ENCODE results near the gene RELL1. TPM values are rescaled to one million over a fixed set of nuclear protein-coding genes. Genes with fewer than 3 reads are reported as not detected.

RELL1 gene
- total RNA-seq (2.7 and 3.2 TPM in 2 replicates), polyA plus RNA-seq (0.64 and 1.4 TPM in 2 replicates), polyA minus RNA-seq (2.1 and 8.7 TPM in 2 replicates)
- 3.1 TPM for total RNA-seq (2013)

- H3K4me3 ChIP-seq (ENCODE audit: control extremely low read depth in 1 of 5, extremely low read depth in 1 of 5, insufficient read depth in 1 of 5, low read depth in 2 of 5, low read length in 4 of 5), result peak within 1 kb of the TSS; percentile 66 to 86 (median 81)
- peaks cover 31% of the 10 kb centered on the region in 2 donors for H3K4me1 ChIP-seq (ENCODE audit: control insufficient read depth in 2 of 2, insufficient read depth in 2 of 2, low read length in 2 of 2)
- DNase-seq (peak; percentile 96), ATAC-seq (ENCODE audit: low read depth) (peak; percentile 85)
- Mint-ChIP-seq H3K27me3 (peaks cover 12% of the 10 kb centered on the region), H3K4me3 (peak within 1 kb of the TSS; percentile 92), H3K4me1 (peaks cover 31% of the 10 kb centered on the region), H3K9me3 (ENCODE audit: insufficient read depth) (no peaks in the 10 kb centered on the region), H3K27ac (peak within 1 kb of the TSS; percentile 89)
- H3K9me3 ChIP-seq (ENCODE audit: control extremely low read depth in 1 of 3, control insufficient read depth in 2 of 3, insufficient read depth in 1 of 3, low read length in 2 of 3), result no peaks in the 10 kb centered on the region
- intact Hi-C loops (cut with micrococcal nuclease), result loop anchor here (1.0 to 10.0 kb wide), 9 partner anchors 61 to 1442 kb away; partner anchors contain the start of genes ARAP2, KLF3 and PGM2
- ChIA-PET CTCF (interaction anchor here (0.6 kb wide), 1 partner anchor 85 kb away, joined by 5 read pairs; no protein-coding TSS in a partner anchor), POLR2A (no interaction called here)
- WGBS (ENCODE audit: insufficient coverage), result under 1% methylated on average over 55 of the region's 58 CpGs
- peak within 1 kb of the TSS; percentile 94 for H2AFZ ChIP-seq (ENCODE audit: insufficient read depth, low read depth, low read length, poor library complexity, severe bottlenecking)
- H3K79me2 ChIP-seq (ENCODE audit: control insufficient read depth, insufficient read depth, low read length), result no peaks in the 10 kb centered on the region
- no peak for TF ChIP-seq CTCF (IDR thresholded peaks at IDR 0.05)
- no peak for TF ChIP-seq EZH2 (IDR thresholded peaks at IDR 0.05; ENCODE audit: borderline replicate concordance, insufficient read depth, low read depth, low read length, poor library complexity, severe bottlenecking)
- H3K4me2 ChIP-seq (replicated peaks; ENCODE audit: low read depth, low read length, poor library complexity, severe bottlenecking), result peak within 1 kb of the TSS; percentile 99
- peak within 1 kb of the TSS; percentile 82 for H3K9ac ChIP-seq (ENCODE audit: low read length)
- H4K20me1 ChIP-seq (ENCODE audit: control insufficient read depth, insufficient read depth, low read length, poor library complexity, severe bottlenecking), result peaks cover 6% of the 10 kb centered on the region
- peaks cover 0 to 12% (median 4%) of the 10 kb centered on the region in 4 experiments for H3K27me3 ChIP-seq (replicated peaks in 1 of 4; ENCODE audit: control extremely low read depth in 1 of 4, control insufficient read depth in 3 of 4, insufficient read depth in 4 of 4, low read length in 3 of 4)
- H3K36me3 ChIP-seq (replicated peaks in 1 of 2; ENCODE audit: control extremely low read depth in 1 of 2, control insufficient read depth in 1 of 2, extremely low read depth in 1 of 2, insufficient read depth in 2 of 2, low read length in 1 of 2), result no peaks in the 10 kb centered on the region
- H3K27ac ChIP-seq (ENCODE audit: low read length in 2 of 2), result peak within 1 kb of the TSS; percentile 45 to 70
Observed at GRCh38 chr4:37686373-37687193, at the start of gene RELL1. Gene RELL1 (minus strand): TSS chr4:37686376. CDS start chr4:37686287, 89 bp downstream.

GRCh38 chr4:37735578-37735977, 49.4 kb upstream of the RELL1 start:
- no peak overlapping the region for H3K27ac ChIP-seq (ENCODE audit: low read length in 2 of 2)
- H3K27me3 Mint-ChIP-seq, result peaks cover 4% of the 10 kb centered on the region
- no peak overlapping the region for H2AFZ ChIP-seq (ENCODE audit: insufficient read depth, low read depth, low read length, poor library complexity, severe bottlenecking)
- CTCF ChIA-PET, result no interaction called here
- H3K4me1 ChIP-seq (ENCODE audit: control insufficient read depth in 2 of 2, insufficient read depth in 2 of 2, low read length in 2 of 2), result peaks cover 0 to 3% of the 10 kb centered on the region in 2 donors
- WGBS (ENCODE audit: insufficient coverage), result 38% methylated on average over 5 of the region's 5 CpGs
- ATAC-seq (ENCODE audit: low read depth) (no peak), DNase-seq (no peak)
- H3K79me2 ChIP-seq (ENCODE audit: control insufficient read depth, insufficient read depth, low read length), result no peaks in the 10 kb centered on the region
- H4K20me1 ChIP-seq (ENCODE audit: control insufficient read depth, insufficient read depth, low read length, poor library complexity, severe bottlenecking), result no peaks in the 10 kb centered on the region
- H3K4me1 Mint-ChIP-seq, result peaks cover 3% of the 10 kb centered on the region
- POLR2A ChIA-PET, result no interaction called here
- no peaks in the 10 kb centered on the region for H3K36me3 ChIP-seq (replicated peaks in 1 of 2; ENCODE audit: control extremely low read depth in 1 of 2, control insufficient read depth in 1 of 2, extremely low read depth in 1 of 2, insufficient read depth in 2 of 2, low read length in 1 of 2)
- H3K9me3 ChIP-seq (ENCODE audit: control extremely low read depth in 1 of 3, control insufficient read depth in 2 of 3, insufficient read depth in 1 of 3, low read length in 2 of 3), result no peaks in the 10 kb centered on the region
- no peak overlapping the region for H3K4me3 Mint-ChIP-seq
- H3K4me2 ChIP-seq (replicated peaks; ENCODE audit: low read depth, low read length, poor library complexity, severe bottlenecking), result no peak overlapping the region
- TF ChIP-seq EZH2 (IDR thresholded peaks at IDR 0.05; ENCODE audit: borderline replicate concordance, insufficient read depth, low read depth, low read length, poor library complexity, severe bottlenecking) (no peak), CTCF (IDR thresholded peaks at IDR 0.05) (no peak)
- H3K4me3 ChIP-seq (ENCODE audit: control extremely low read depth in 1 of 5, extremely low read depth in 1 of 5, insufficient read depth in 1 of 5, low read depth in 2 of 5, low read length in 4 of 5), result no peak overlapping the region
- no peak overlapping the region for H3K27ac Mint-ChIP-seq
- intact Hi-C loops (cut with micrococcal nuclease), result no loop called here
- no peak overlapping the region for H3K9ac ChIP-seq (ENCODE audit: low read length)
- H3K9me3 Mint-ChIP-seq (ENCODE audit: insufficient read depth), result no peaks in the 10 kb centered on the region
- peaks cover 0 to 2% (median 0%) of the 10 kb centered on the region in 4 experiments for H3K27me3 ChIP-seq (replicated peaks in 1 of 4; ENCODE audit: control extremely low read depth in 1 of 4, control insufficient read depth in 3 of 4, insufficient read depth in 4 of 4, low read length in 3 of 4)

Measured in B cell (primary cell).